Measurements from ENCODE around the gene RIMKLA. TPM values are rescaled to one million over a fixed set of nuclear protein-coding genes. Genes with fewer than 3 reads are reported as not detected.

The RIMKLA gene
- total and polyA plus RNA-seq, 2 of the 13 experiments (the other 11 are each of a cell fraction or from before 2014, with no cell fraction given) = 2.5 to 3.8 TPM

GRCh38 chr1:42456010-42456753, 75.6 kb downstream of the RIMKLA start, which contains the start of the genes PPCS and ZMYND12 (continued):
- 0 out of 2 replicates have a peak, but pooled peaks have one; percentile 29 for TF ChIP-seq ZNF646 (CRISPR knock-in tag; IDR thresholded peaks at IDR 0.05)
- TF ChIP-seq CBX1 (IDR thresholded peaks at IDR 0.05; ENCODE audit: low read depth) = peak; percentile 63
- no peak for TF ChIP-seq STAG1 (CRISPR knock-in tag; IDR thresholded peaks at IDR 0.05)
- peak; percentile 90 for TF ChIP-seq ZNF142 (CRISPR knock-in tag; IDR thresholded peaks at IDR 0.05)
- TF ChIP-seq ZNF556 (CRISPR knock-in tag; IDR thresholded peaks at IDR 0.05; ENCODE audit: borderline replicate concordance) = no peak
- no peak for TF ChIP-seq SP1 (IDR thresholded peaks at IDR 0.05)
- peak; percentile 77 for TF ChIP-seq SP1 (CRISPR knock-in tag; IDR thresholded peaks at IDR 0.05)
- no peak for TF ChIP-seq CHD2 (IDR thresholded peaks at IDR 0.05; ENCODE audit: low read depth, low read length)
- peak; percentile 89; the same call in 1 of the 2 replicates for TF ChIP-seq PHF20 (CRISPR knock-in tag; IDR thresholded peaks at IDR 0.05)
- peak; percentile 37; the same call in 1 of the 2 replicates for TF ChIP-seq FOXO1 (CRISPR knock-in tag; IDR thresholded peaks at IDR 0.05)
- no peak for TF ChIP-seq REPIN1 (CRISPR knock-in tag; IDR thresholded peaks at IDR 0.05; ENCODE audit: borderline replicate concordance, low read depth)
- peak; percentile 75 for TF ChIP-seq TIGD3 (CRISPR knock-in tag; IDR thresholded peaks at IDR 0.05; ENCODE audit: borderline replicate concordance)
- TF ChIP-seq CENPBD1 (CRISPR knock-in tag; IDR thresholded peaks at IDR 0.05; ENCODE audit: borderline replicate concordance, low read depth) = no peak
- peak; percentile 4; the same call in 1 of the 2 replicates for TF ChIP-seq HNF4A (CRISPR knock-in tag; IDR thresholded peaks at IDR 0.05)

All from HepG2 (cell line).